ENCODE measurements around the gene PTHLH. TPM values are rescaled to one million over a fixed set of nuclear protein-coding genes. Genes with fewer than 3 reads are reported as not detected.

The PTHLH gene
- not detected for total RNA-seq

GRCh38 chr12:27972721-27973120 is at the start of gene PTHLH:
Gene PTHLH, minus strand, starts transcription at chr12:27972733. Its CDS starts 3,239 bp downstream, at chr12:27969494.
- DNase-seq = no peak
- Mint-ChIP-seq H3K36me3 (ENCODE audit: low read depth) (no peaks in the 10 kb centered on the region), H3K27ac (no peak within 1 kb of the TSS), H3K4me3 (peak within 1 kb of the TSS; percentile 27), H3K9me3 (no peaks in the 10 kb centered on the region), H3K4me1 (peaks cover 26% of the 10 kb centered on the region), H3K27me3 (peaks cover 89% of the 10 kb centered on the region)
- POLR2A ChIA-PET = no interaction called here
- CTCF ChIA-PET = no interaction called here

DNA sequence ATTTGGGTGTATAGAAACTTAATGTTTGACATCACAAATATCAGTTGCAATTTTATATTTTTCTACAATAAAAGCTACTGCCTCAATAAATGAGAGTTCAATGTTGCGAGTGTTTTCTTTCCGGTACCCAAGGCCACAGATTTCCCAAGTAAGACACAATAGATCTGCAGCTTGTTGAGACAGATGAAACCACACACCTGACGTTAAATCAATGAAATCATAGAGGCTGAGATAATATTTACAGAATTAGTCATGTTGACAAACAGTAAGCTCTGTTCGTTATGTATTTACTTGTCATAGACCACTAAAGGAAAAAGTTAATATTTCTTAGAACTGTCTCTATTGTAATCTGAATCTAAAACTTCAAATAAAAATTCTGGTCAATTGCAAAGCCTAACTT is 49.2 kb upstream of the PTHLH start:
- H3K9me3 Mint-ChIP-seq = no peaks in the 10 kb centered on the region
- H3K4me3 Mint-ChIP-seq = no peak overlapping the region
- H3K4me1 Mint-ChIP-seq = no peaks in the 10 kb centered on the region
- H3K27ac Mint-ChIP-seq = no peak overlapping the region
- H3K27me3 Mint-ChIP-seq = peaks cover 1% of the 10 kb centered on the region
- H3K36me3 Mint-ChIP-seq (ENCODE audit: low read depth) = no peaks in the 10 kb centered on the region
- ChIA-PET CTCF (interaction anchor here (1.2 kb wide), 1 partner anchor 9 kb away, joined by 4 read pairs; no protein-coding TSS in a partner anchor), POLR2A (no interaction called here)
- DNase-seq = no peak

DNA sequence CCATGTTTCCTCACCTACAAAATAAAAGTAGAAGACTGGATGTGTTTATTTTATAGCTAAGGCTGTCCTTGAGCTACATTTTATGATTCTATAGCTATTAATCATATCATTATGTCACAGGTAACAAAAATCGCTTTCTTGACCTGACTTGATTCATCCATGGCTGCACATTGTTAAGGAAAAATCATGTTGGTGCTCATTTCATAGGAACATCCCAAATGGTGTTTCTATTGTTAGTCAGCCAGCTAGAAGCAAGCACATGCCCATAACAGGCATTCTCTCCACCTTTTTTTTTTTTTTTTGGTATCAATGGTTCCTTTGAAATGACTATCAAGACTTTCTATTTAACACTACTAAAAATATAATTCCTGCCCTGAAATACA is 45.3 kb upstream of the PTHLH start:
- H3K4me1 Mint-ChIP-seq = no peaks in the 10 kb centered on the region
- no peaks in the 10 kb centered on the region for H3K36me3 Mint-ChIP-seq (ENCODE audit: low read depth)
- no peak for DNase-seq
- no peaks in the 10 kb centered on the region for H3K9me3 Mint-ChIP-seq
- peaks cover 8% of the 10 kb centered on the region for H3K27me3 Mint-ChIP-seq
- no peak overlapping the region for H3K4me3 Mint-ChIP-seq
- POLR2A ChIA-PET = no interaction called here
- CTCF ChIA-PET = interaction anchor here (0.6 kb wide), 1 partner anchor 381 kb away, joined by 3 read pairs; no protein-coding TSS in a partner anchor
- H3K27ac Mint-ChIP-seq = no peak overlapping the region

DNA sequence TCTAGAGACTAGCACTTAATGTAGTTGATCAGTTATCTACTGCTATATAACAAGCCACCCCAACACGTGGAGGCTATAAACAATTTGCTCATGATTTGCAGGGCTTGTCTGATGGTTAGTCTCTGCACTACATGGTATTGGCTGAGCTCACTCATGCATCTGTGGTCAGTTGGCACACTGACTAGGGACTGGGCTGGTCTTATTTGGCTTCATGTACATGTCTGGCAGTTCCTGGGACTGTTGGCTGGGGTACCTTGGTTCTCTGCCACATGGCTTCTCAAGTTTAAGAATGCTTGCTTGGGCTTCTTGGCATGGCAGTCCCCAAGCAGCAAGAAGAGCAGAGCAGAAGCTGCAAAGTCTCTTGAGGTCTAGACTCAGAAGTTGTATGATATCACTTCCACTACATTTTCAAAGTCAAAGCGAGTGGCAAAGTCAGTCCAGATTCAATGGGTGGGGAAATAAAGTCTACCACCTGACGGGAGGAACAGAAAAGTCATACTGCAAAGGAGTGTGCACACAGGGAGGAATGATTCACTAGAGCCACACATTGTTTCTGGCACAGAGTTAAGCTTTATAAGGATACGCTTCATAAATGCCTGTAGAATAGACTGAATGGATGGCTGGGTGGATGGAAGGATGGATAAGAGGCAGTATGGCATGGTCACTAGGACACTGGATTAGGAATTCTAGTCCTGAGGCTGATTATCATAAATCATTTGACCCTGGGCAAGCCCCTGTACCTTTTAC is 44.8 kb upstream of the PTHLH start:
- no peak overlapping the region for H3K27ac Mint-ChIP-seq
- no peak for DNase-seq
- peaks cover 8% of the 10 kb centered on the region for H3K27me3 Mint-ChIP-seq
- ChIA-PET POLR2A (no interaction called here), CTCF (interaction anchor here (0.6 kb wide), 1 partner anchor 382 kb away, joined by 3 read pairs; no protein-coding TSS in a partner anchor)
- H3K9me3 Mint-ChIP-seq = no peaks in the 10 kb centered on the region
- H3K36me3 Mint-ChIP-seq (ENCODE audit: low read depth) = no peaks in the 10 kb centered on the region
- no peak overlapping the region for H3K4me3 Mint-ChIP-seq
- no peaks in the 10 kb centered on the region for H3K4me1 Mint-ChIP-seq

- no peak for DNase-seq
- CTCF ChIA-PET = no interaction called here
- H3K9me3 Mint-ChIP-seq = no peaks in the 10 kb centered on the region
- no peak overlapping the region for H3K27ac Mint-ChIP-seq
- H3K4me1 Mint-ChIP-seq = no peaks in the 10 kb centered on the region
- no peak overlapping the region for H3K4me3 Mint-ChIP-seq
- H3K27me3 Mint-ChIP-seq = peaks cover 8% of the 10 kb centered on the region
- POLR2A ChIA-PET = no interaction called here
- no peaks in the 10 kb centered on the region for H3K36me3 Mint-ChIP-seq (ENCODE audit: low read depth)
These were observed 42.6 kb upstream of the PTHLH start for GRCh38 chr12:28015165-28015564.

DNA sequence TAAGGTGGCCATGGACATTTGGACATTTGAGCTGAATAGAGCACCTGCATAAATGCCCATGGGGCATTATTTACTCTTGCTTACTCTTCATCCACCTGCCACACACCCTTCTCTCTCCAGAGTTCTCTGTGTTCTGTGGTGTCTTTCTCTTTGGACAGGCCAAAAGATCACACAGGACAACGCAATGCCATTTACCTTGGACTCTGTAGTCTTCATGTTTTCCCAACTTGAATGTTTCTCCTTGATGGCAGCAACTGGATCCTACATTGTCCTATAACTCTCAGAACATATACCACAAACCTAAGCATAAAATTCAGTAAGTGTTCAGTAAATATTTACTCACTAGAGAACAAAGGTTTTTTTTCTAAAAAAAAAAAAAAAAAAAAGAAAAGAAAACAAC is 41.7 kb upstream of the PTHLH start:
- Mint-ChIP-seq H3K36me3 (ENCODE audit: low read depth) (no peaks in the 10 kb centered on the region), H3K4me3 (no peak overlapping the region), H3K27me3 (peaks cover 8% of the 10 kb centered on the region), H3K9me3 (no peaks in the 10 kb centered on the region), H3K4me1 (no peaks in the 10 kb centered on the region), H3K27ac (no peak overlapping the region)
- ChIA-PET POLR2A (no interaction called here), CTCF (no interaction called here)
- DNase-seq = no peak

DNA sequence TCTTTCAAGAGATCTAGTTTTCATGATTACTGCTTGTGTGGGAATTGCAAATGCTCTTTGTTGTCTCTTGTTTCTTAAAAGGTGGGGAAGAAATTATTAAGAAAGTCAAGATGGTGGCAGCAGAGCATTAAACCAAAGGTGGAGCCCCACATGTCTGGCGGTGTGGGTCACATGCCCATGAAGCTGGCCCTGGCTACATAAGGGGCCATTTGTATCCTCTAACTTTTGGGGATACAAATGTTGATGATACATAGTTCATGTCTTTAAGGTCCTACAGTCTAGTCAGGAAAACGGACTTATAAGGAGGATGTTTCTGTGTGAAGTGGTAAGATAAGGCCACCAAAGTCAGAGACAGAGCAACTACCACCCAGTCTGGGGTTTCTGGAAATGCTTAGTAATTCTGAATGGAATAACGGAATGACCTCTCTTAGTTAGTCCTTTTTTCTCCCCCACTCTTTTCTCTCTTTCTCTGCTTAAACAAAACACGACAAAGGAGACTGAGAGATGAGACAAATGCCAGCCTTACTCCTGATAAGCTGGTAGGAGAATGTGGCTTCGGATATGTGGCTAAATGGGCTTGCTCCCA is 39.9 kb upstream of the PTHLH start:
- Mint-ChIP-seq H3K36me3 (ENCODE audit: low read depth) (no peaks in the 10 kb centered on the region), H3K4me3 (no peak overlapping the region), H3K27me3 (peaks cover 8% of the 10 kb centered on the region), H3K9me3 (no peaks in the 10 kb centered on the region), H3K27ac (no peak overlapping the region), H3K4me1 (no peaks in the 10 kb centered on the region)
- no peak for DNase-seq
- POLR2A ChIA-PET = no interaction called here
- CTCF ChIA-PET = no interaction called here

DNA sequence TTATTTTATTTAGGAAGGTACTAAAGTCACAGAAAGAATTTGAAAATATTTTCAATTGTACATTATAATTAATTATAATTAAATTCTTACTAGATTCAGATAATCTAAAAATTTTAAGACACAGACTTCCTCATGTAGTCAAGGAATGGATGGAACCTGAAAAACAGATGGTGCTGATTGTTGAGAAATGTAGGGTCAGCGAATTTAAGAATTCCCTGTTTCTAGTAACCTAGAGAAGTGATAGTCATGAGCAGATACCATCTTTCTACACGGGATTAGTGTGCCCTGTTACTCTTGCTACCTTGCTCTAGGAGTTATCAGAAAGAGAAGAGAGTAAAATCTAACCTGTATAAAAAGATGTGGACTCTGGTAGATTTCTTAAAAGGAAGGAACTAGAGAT is 37.5 kb upstream of the PTHLH start:
- POLR2A ChIA-PET = no interaction called here
- Mint-ChIP-seq H3K4me1 (no peaks in the 10 kb centered on the region), H3K36me3 (ENCODE audit: low read depth) (no peaks in the 10 kb centered on the region), H3K4me3 (no peak overlapping the region), H3K27ac (no peak overlapping the region), H3K27me3 (no peaks in the 10 kb centered on the region), H3K9me3 (no peaks in the 10 kb centered on the region)
- DNase-seq = no peak
- CTCF ChIA-PET = no interaction called here

DNA sequence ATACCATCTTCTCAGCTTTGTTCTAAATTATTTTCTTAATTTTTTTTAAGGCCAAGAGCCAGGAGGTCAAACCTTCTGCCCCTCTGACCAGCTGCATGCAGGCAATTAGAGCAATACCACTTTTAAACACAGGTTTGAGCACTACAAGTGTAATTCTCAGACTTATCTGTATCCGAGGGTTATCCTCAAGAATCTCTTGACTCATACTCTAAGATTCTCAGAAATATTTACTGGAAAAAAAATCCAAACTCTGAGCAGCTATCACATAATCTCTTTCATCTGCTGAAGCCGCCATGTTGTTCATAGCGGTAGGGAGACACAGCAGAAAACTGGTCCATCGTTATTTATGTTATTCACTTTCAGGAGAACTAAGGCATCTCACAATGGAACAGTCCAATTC is 27.4 kb upstream of the PTHLH start:
- no peaks in the 10 kb centered on the region for H3K36me3 Mint-ChIP-seq (ENCODE audit: low read depth)
- peaks cover 2% of the 10 kb centered on the region for H3K27me3 Mint-ChIP-seq
- H3K4me3 Mint-ChIP-seq = no peak overlapping the region
- ChIA-PET CTCF (no interaction called here), POLR2A (no interaction called here)
- no peaks in the 10 kb centered on the region for H3K4me1 Mint-ChIP-seq
- no peaks in the 10 kb centered on the region for H3K9me3 Mint-ChIP-seq
- no peak for DNase-seq
- H3K27ac Mint-ChIP-seq = no peak overlapping the region

- Mint-ChIP-seq H3K9me3 (no peaks in the 10 kb centered on the region), H3K36me3 (ENCODE audit: low read depth) (no peaks in the 10 kb centered on the region), H3K4me1 (no peaks in the 10 kb centered on the region), H3K27ac (no peak overlapping the region), H3K4me3 (no peak overlapping the region), H3K27me3 (peaks cover 7% of the 10 kb centered on the region)
- no peak for DNase-seq
- ChIA-PET POLR2A (no interaction called here), CTCF (no interaction called here)
These were observed 27.0 kb upstream of the PTHLH start for GRCh38 chr12:27999521-27999920.

DNA sequence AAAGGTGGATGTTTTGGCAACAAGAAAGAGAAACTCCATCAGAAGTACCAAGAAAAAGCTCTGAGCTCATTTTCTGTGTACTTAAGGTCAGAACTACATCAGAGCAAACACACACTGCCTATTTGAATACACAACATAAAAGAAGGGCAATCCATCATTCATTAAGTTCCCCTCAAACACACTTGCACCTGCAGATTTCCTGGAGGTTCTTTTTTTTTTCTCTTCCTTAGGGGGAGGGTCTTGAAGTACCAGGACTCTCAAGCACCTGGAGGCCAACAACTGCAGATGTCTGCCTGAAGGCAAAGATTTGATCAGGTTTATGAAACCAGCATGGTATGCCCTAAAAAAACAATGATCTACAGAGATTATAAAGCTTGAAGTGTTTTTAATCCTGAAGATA is 26.1 kb upstream of the PTHLH start:
- POLR2A ChIA-PET = no interaction called here
- H3K27me3 Mint-ChIP-seq = peaks cover 7% of the 10 kb centered on the region
- DNase-seq = no peak
- CTCF ChIA-PET = no interaction called here
- H3K4me1 Mint-ChIP-seq = no peaks in the 10 kb centered on the region
- no peak overlapping the region for H3K4me3 Mint-ChIP-seq
- no peak overlapping the region for H3K27ac Mint-ChIP-seq
- no peaks in the 10 kb centered on the region for H3K9me3 Mint-ChIP-seq
- no peaks in the 10 kb centered on the region for H3K36me3 Mint-ChIP-seq (ENCODE audit: low read depth)

- no peak for DNase-seq
- CTCF ChIA-PET = no interaction called here
- Mint-ChIP-seq H3K4me3 (no peak overlapping the region), H3K27ac (no peak overlapping the region), H3K4me1 (no peaks in the 10 kb centered on the region), H3K9me3 (no peaks in the 10 kb centered on the region), H3K36me3 (ENCODE audit: low read depth) (no peaks in the 10 kb centered on the region), H3K27me3 (peaks cover 7% of the 10 kb centered on the region)
- POLR2A ChIA-PET = no interaction called here
These were observed 25.6 kb upstream of the PTHLH start for GRCh38 chr12:27998170-27998569.

DNA sequence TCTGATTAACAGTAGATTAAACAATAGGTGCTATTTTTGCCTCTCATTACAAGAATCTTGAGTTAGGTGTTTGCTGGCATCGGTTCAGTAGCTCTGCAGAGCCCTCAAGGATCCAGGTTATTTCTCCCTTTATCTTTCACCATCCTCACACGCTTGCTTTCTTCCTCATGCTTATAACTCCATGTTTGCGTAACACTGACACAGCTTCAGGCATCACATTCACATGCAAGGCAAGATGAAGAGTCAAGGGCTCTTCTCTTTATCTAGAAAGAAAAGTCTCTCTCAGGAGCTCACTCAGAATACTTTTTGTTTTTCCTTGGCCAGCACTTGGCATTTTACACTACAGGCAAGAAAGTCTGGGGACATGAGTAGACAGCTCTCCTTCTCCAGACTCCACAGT is 24.2 kb upstream of the PTHLH start:
- Mint-ChIP-seq H3K9me3 (no peaks in the 10 kb centered on the region), H3K4me3 (no peak overlapping the region), H3K27ac (no peak overlapping the region), H3K36me3 (ENCODE audit: low read depth) (no peaks in the 10 kb centered on the region), H3K4me1 (no peaks in the 10 kb centered on the region), H3K27me3 (peaks cover 10% of the 10 kb centered on the region)
- CTCF ChIA-PET = no interaction called here
- DNase-seq = no peak
- POLR2A ChIA-PET = no interaction called here

GRCh38 chr12:27995406-27995805 is 22.9 kb upstream of the PTHLH start:
- no peak overlapping the region for H3K27ac Mint-ChIP-seq
- H3K36me3 Mint-ChIP-seq (ENCODE audit: low read depth) = no peaks in the 10 kb centered on the region
- CTCF ChIA-PET = interaction anchor here (0.6 to 1.6 kb wide), 2 partner anchors 10 to 861 kb away, joined by 4 to 5 read pairs; no protein-coding TSS in a partner anchor
- no peak for DNase-seq
- no peak overlapping the region for H3K4me3 Mint-ChIP-seq
- POLR2A ChIA-PET = no interaction called here
- H3K27me3 Mint-ChIP-seq = peaks cover 10% of the 10 kb centered on the region
- no peaks in the 10 kb centered on the region for H3K4me1 Mint-ChIP-seq
- H3K9me3 Mint-ChIP-seq = no peaks in the 10 kb centered on the region
